ENCODE results near the gene TSPEAR.
A peak's percentile ranks its signal among the peaks of the same experiment; 100 is the strongest.

TSPEAR gene

GRCh38 chr21:44720170-44720569 lies 8.8 kb upstream of the TSPEAR start:
- no peak for DNase-seq (ENCODE audit: low spot score)

DNA sequence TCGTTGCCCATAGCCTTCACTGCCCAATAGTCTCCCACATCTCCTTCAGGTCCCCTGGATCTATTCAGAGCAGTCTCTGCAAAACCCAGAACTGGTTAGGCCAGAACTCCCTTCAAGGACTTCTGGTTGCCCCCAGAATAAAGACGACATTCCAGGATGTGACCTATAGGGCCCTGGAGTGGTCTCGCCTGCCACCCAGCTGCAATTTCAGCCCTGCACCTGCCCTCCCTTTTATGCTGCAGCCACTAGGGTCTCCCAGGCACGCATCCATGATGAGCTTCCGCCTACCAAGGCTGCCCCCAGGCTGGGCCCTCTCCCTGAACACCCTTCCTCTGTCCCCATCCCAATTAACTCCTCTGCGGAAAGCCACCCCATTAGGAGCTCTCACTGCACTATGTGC lies 7.2 kb upstream of the TSPEAR start:
- DNase-seq (ENCODE audit: low spot score), result no peak

DNA sequence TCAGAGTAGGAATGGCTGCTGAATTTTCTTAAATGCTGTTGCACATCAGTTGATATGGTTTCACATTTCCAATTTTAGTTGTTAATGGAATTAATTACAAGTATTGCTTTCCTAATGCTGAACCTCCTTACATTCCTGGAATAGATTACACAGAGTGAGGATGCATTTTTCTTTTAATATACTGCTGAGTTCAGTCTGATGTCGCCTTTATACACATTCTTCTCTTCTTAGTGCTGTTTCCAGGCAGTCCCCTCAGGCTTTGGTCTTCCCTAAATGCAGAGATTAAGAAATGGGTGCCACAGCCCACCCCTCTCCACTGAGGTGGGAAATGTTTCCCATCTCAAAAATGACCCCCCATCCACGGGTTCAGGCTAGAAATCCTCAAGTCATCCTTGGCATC lies 6.7 kb upstream of the TSPEAR start:
- DNase-seq (ENCODE audit: low spot score), result no peak

DNA sequence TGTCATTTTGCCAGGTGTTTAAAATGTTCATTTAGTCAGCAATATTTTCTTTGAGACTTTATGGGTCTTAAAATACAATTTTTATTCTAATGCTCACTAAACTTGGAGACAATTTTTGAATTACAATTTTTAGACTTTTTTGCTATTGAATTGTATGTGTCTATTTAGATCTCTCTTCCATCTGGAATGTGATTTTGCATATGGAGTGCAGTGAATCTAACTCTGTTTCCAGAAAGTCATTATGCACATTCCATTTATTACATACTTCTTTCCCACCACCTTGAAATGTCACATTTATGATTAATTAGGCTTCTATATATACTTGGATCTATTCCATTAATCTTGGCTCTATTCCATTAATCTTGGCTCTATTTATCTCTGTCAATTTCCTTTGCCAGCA lies 5.6 kb upstream of the TSPEAR start:
- DNase-seq (ENCODE audit: low spot score), result no peak

- no peak for DNase-seq (ENCODE audit: low spot score)
These were observed 3.5 kb upstream of the TSPEAR start for GRCh38 chr21:44714905-44715304.

- DNase-seq (ENCODE audit: low spot score), result no peak
These were observed 2.5 kb upstream of the TSPEAR start for GRCh38 chr21:44713846-44714245.

DNA sequence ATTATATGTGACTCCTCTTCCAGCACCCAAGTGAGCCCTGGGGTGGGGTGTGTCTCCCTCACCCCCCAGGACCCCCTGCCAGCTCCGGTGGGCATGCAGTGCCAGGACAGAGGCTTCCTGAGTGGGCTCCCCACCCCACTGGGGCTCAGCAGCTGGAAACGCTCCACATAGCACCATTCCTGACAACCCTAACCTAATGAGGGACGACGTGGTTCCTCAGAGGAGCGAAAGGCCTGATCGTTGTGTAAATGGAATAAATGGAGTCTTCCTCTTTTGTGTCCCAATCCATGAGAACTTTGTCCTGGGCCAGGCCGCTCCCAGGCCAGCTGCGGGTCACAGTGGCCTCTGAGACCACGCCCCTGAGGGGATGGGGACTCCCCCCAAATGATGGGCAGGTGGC lies 1.8 kb upstream of the TSPEAR start:
- DNase-seq (ENCODE audit: low spot score), result no peak

GRCh38 chr21:44712203-44713028 lies 1.0 kb upstream of the TSPEAR start:
- DNase-seq (ENCODE audit: low spot score), result peak; percentile 18

DNA sequence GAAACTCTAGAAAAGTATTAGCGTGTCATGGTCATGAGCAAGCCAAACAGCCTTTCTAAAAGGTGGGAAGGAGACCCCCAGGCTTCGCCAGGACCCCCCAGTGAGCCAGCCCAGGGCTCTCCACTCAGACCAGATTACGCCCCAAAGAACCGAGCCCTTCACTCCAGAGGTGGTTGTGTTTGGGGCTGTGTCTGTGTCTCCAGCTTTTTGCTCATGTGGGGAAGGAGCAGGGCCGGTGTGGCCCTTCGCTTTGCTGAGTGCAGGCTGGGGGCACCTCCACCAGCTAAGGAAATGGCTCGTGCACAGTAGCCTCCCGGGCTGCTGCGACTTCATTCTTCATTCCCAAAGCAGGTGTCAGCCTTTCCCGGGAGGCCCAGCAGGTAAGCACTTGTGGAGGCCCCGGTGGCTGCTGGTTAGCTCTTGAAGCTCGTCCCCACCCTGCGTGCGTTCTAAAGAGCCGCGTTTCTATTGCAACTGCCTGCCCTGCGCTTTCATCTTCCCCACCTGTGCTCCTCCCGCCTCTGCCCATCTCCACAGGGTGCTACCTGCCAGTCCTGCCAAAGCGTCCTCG lies 531 bp downstream of the TSPEAR start:
- peak; percentile 24 for DNase-seq (ENCODE audit: low spot score)

- DNase-seq (ENCODE audit: low spot score), result peak; percentile 23
These were observed 1.1 kb downstream of the TSPEAR start for GRCh38 chr21:44710294-44710665.

GRCh38 chr21:44709426-44710293 lies 1.7 kb downstream of the TSPEAR start:
- peak; percentile 45 for DNase-seq (ENCODE audit: low spot score)

GRCh38 chr21:44708866-44709425 lies 2.4 kb downstream of the TSPEAR start:
- DNase-seq (ENCODE audit: low spot score), result peak; percentile 33

- peak; percentile 36 for DNase-seq (ENCODE audit: low spot score)
These were observed 3.0 kb downstream of the TSPEAR start for GRCh38 chr21:44708213-44708865.

GRCh38 chr21:44706706-44707581 lies 4.4 kb downstream of the TSPEAR start:
- DNase-seq (ENCODE audit: low spot score), result peak; percentile 27

GRCh38 chr21:44706026-44706705 lies 5.2 kb downstream of the TSPEAR start:
- peak; percentile 24 for DNase-seq (ENCODE audit: low spot score)

DNA sequence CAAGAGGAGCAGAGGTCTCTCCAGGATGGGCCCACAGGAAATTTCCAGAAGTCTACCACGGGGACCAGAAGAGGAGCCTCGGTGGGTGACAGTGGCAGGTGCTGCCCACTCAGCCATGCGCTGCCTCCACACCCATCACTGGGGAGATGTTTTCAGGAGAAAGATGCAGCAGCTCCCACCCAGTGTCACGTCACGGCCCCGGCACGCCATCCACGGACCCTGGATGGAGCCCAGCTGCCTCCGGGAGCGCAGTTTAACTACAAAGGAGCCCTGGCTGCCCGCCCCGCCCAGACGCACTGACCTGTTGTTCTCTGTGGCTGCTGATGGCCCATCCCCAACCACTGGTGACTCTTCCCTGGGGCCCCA lies 6.8 kb downstream of the TSPEAR start:
- DNase-seq (ENCODE audit: low spot score), result peak; percentile 22

GRCh38 chr21:44703731-44704635 lies 7.4 kb downstream of the TSPEAR start:
- no peak for DNase-seq (ENCODE audit: low spot score)

- DNase-seq (ENCODE audit: low spot score), result peak; percentile 23
These were observed 8.2 kb downstream of the TSPEAR start for GRCh38 chr21:44702973-44703730.

Data from D341Med (cell line).